ENCODE results near the gene MYO1B.

The MYO1B gene

DNA sequence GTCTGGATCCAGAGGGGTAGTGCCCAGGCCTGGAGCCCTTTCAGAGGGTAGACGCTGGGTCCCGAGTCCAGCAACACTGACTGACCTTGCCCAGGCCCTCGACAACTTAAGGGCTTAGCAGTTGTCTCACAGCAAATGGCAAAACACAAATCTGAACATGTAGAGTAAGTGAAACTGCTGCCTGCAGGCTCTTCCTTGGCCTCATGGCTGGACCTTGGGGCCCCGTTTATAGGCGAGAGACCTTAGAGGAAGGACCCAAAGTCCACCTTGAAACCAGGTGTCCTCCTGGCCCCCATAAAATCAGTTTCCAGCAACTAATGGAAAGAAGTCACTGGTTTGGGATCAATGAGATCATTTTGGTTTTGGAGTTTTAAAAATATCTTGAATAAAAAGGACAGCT lies 154.4 kb downstream of the MYO1B start:
- no peaks in the 10 kb centered on the region for H3K4me1 Mint-ChIP-seq
- H3K27me3 Mint-ChIP-seq: peaks cover 15% of the 10 kb centered on the region
- H3K36me3 Mint-ChIP-seq (ENCODE audit: insufficient read depth): no peaks in the 10 kb centered on the region
- ATAC-seq (replicated peaks; ENCODE audit: extremely low read depth, poor library complexity, severe bottlenecking) (no peak), DNase-seq (ENCODE audit: low spot score in 2 of 2) (no peak)
- H3K27ac Mint-ChIP-seq (ENCODE audit: low read depth): no peak overlapping the region
- no peak overlapping the region for H3K4me3 Mint-ChIP-seq
- no peaks in the 10 kb centered on the region for H3K9me3 Mint-ChIP-seq

DNA sequence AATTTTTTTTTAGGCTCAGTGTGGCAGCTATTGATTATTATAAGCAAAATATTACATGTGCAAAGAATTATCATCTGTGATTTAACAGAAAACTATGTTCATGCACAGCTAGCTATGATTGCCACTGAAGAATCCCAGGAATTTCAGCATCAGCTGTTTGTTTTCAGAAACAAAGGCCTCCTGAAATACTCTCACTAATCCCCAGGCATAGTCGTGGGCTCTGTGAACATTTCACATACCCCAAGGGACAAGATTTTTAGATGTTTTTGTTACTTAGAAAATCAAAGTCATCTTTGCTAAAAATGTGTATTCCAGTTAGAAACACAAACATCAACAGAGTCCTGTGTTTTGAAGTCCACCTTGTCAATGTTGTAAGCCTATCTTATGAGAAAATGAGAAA lies 156.1 kb downstream of the MYO1B start:
- peaks cover 3% of the 10 kb centered on the region for H3K27me3 Mint-ChIP-seq
- no peaks in the 10 kb centered on the region for H3K9me3 Mint-ChIP-seq
- no peak for ATAC-seq (replicated peaks; ENCODE audit: extremely low read depth, poor library complexity, severe bottlenecking)
- H3K36me3 Mint-ChIP-seq (ENCODE audit: insufficient read depth): no peaks in the 10 kb centered on the region
- no peaks in the 10 kb centered on the region for H3K4me1 Mint-ChIP-seq
- no peak overlapping the region for H3K4me3 Mint-ChIP-seq
- no peak overlapping the region for H3K27ac Mint-ChIP-seq (ENCODE audit: low read depth)
- no peak for DNase-seq (ENCODE audit: low spot score in 2 of 2)

GRCh38 chr2:191402966-191403565 lies 157.9 kb downstream of the MYO1B start:
- no peaks in the 10 kb centered on the region for H3K9me3 Mint-ChIP-seq
- H3K4me3 Mint-ChIP-seq: no peak overlapping the region
- no peaks in the 10 kb centered on the region for H3K27me3 Mint-ChIP-seq
- DNase-seq (ENCODE audit: low spot score in 2 of 2): no peak
- H3K36me3 Mint-ChIP-seq (ENCODE audit: insufficient read depth): no peaks in the 10 kb centered on the region
- no peak overlapping the region for H3K27ac Mint-ChIP-seq (ENCODE audit: low read depth)
- ATAC-seq (replicated peaks; ENCODE audit: extremely low read depth, poor library complexity, severe bottlenecking): no peak
- no peaks in the 10 kb centered on the region for H3K4me1 Mint-ChIP-seq

DNA sequence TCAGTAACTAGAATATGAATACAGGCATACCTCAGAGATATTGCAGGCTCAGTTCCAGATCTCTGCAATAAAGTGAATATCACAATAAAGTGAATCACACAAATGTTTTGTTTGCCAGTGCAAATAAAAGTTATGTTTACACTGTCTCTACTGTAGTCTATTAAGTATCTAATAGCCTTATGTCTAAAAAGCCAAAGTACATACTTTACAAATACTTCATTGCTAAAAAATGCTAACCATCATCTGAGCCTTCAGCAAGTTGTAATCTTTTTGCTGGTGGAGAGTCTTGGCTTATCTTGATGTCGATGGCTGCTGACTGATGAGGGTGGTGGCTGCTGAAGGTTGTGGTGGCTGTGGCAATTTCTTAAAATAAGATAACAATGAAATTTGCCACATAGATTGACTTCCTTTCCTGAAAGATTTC lies 159.4 kb downstream of the MYO1B start:
- Mint-ChIP-seq H3K4me1 (no peaks in the 10 kb centered on the region), H3K27me3 (no peaks in the 10 kb centered on the region), H3K36me3 (ENCODE audit: insufficient read depth) (no peaks in the 10 kb centered on the region), H3K4me3 (no peak overlapping the region), H3K9me3 (no peaks in the 10 kb centered on the region), H3K27ac (ENCODE audit: low read depth) (no peak overlapping the region)
- no peak for DNase-seq (ENCODE audit: low spot score in 2 of 2)
- no peak for ATAC-seq (replicated peaks; ENCODE audit: extremely low read depth, poor library complexity, severe bottlenecking)

GRCh38 chr2:191405546-191405945 lies 160.3 kb downstream of the MYO1B start:
- no peak overlapping the region for H3K4me3 Mint-ChIP-seq
- H3K27me3 Mint-ChIP-seq: peaks cover 5% of the 10 kb centered on the region
- H3K27ac Mint-ChIP-seq (ENCODE audit: low read depth): no peak overlapping the region
- no peak for ATAC-seq (replicated peaks; ENCODE audit: extremely low read depth, poor library complexity, severe bottlenecking)
- DNase-seq (ENCODE audit: low spot score in 2 of 2): no peak
- no peaks in the 10 kb centered on the region for H3K36me3 Mint-ChIP-seq (ENCODE audit: insufficient read depth)
- no peaks in the 10 kb centered on the region for H3K4me1 Mint-ChIP-seq
- H3K9me3 Mint-ChIP-seq: no peaks in the 10 kb centered on the region

GRCh38 chr2:191410646-191411436 lies 165.6 kb downstream of the MYO1B start:
- no peaks in the 10 kb centered on the region for H3K9me3 Mint-ChIP-seq

DNA sequence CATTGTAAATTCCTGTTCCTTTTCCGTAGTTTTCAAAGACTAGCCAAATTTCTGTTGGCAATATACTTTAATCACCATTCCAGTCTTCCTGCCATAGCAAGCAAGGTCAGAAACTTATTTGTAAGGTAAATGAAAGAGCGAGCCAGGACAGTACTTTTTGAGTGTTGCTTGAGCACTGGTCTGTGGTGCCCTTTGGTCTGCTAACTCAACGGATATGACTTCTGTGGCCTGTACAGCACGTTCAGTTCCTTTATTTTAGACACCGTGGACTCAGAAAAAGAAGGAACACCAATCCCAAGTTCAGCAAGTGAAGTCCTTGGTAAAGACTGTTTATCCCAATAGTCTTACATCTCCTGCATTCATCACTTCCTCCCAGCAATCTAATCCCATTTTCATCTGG lies 166.3 kb downstream of the MYO1B start:
- no peaks in the 10 kb centered on the region for H3K4me1 Mint-ChIP-seq

More at GRCh38 chr2:191410646-191411436, 165.6 kb downstream of the MYO1B start:
- H3K27me3 Mint-ChIP-seq: peaks cover 16% of the 10 kb centered on the region
- H3K4me1 Mint-ChIP-seq: no peaks in the 10 kb centered on the region
- ATAC-seq (replicated peaks; ENCODE audit: extremely low read depth, poor library complexity, severe bottlenecking): no peak
- H3K27ac Mint-ChIP-seq (ENCODE audit: low read depth): no peak overlapping the region
- no peak for DNase-seq (ENCODE audit: low spot score in 2 of 2)
- H3K4me3 Mint-ChIP-seq: no peak overlapping the region
- no peaks in the 10 kb centered on the region for H3K36me3 Mint-ChIP-seq (ENCODE audit: insufficient read depth)

DNA sequence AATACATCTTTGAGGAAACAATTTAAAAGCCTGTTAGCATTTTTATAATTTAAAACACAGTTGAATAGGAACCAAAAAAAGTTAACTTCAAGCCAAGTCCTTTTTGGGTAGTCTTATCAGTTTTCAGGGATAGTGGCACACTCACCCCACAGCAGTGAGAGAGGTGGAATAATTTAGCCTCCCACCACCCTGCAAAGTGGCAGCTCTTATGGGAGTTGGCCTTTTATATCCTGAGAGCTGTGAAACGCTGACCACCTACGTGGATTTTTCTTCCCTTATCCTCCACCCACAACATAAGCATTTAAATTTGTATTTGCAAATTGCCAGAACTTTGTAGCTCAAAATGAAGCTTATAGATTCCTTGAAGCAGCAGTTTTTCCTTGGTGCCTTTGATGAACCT lies 167.1 kb downstream of the MYO1B start:
- no peaks in the 10 kb centered on the region for H3K4me1 Mint-ChIP-seq
- no peaks in the 10 kb centered on the region for H3K9me3 Mint-ChIP-seq
- H3K27me3 Mint-ChIP-seq: peaks cover 16% of the 10 kb centered on the region
- no peak overlapping the region for H3K27ac Mint-ChIP-seq (ENCODE audit: low read depth)
- H3K36me3 Mint-ChIP-seq (ENCODE audit: insufficient read depth): peaks cover 3% of the 10 kb centered on the region
- DNase-seq (ENCODE audit: low spot score in 2 of 2) (no peak), ATAC-seq (replicated peaks; ENCODE audit: extremely low read depth, poor library complexity, severe bottlenecking) (no peak)
- H3K4me3 Mint-ChIP-seq: no peak overlapping the region

More for the DNA sequence above, 166.3 kb downstream of the MYO1B start:
- Mint-ChIP-seq H3K36me3 (ENCODE audit: insufficient read depth) (peaks cover 3% of the 10 kb centered on the region), H3K27me3 (peaks cover 16% of the 10 kb centered on the region), H3K9me3 (no peaks in the 10 kb centered on the region), H3K4me3 (no peak overlapping the region), H3K27ac (ENCODE audit: low read depth) (no peak overlapping the region)
- ATAC-seq (replicated peaks; ENCODE audit: extremely low read depth, poor library complexity, severe bottlenecking) (no peak), DNase-seq (ENCODE audit: low spot score in 2 of 2) (no peak)

DNA sequence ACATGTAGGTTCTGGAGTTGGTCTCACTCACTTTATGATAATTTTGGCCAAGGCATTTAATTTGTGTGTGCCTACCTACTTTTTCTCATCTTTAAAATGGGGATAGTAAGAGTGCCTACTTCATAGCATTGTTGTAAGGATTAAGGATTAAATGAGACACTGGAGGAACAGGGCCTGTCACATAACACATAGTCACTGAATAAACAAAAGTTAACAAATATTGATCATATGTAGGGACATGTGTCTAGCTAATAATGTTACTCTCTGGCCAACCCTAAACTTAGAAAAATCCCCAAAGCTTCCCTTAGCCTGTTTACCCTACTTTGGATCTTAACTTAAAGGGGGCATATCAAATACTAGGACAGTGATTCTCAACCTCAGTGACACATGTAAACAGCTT lies 169.9 kb downstream of the MYO1B start:
- no peak for DNase-seq (ENCODE audit: low spot score in 2 of 2)
- no peak for ATAC-seq (replicated peaks; ENCODE audit: extremely low read depth, poor library complexity, severe bottlenecking)
- no peak overlapping the region for H3K27ac Mint-ChIP-seq (ENCODE audit: low read depth)
- peaks cover 3% of the 10 kb centered on the region for H3K36me3 Mint-ChIP-seq (ENCODE audit: insufficient read depth)
- H3K9me3 Mint-ChIP-seq: no peaks in the 10 kb centered on the region
- H3K4me1 Mint-ChIP-seq: no peaks in the 10 kb centered on the region
- no peak overlapping the region for H3K4me3 Mint-ChIP-seq
- peaks cover 15% of the 10 kb centered on the region for H3K27me3 Mint-ChIP-seq

DNA sequence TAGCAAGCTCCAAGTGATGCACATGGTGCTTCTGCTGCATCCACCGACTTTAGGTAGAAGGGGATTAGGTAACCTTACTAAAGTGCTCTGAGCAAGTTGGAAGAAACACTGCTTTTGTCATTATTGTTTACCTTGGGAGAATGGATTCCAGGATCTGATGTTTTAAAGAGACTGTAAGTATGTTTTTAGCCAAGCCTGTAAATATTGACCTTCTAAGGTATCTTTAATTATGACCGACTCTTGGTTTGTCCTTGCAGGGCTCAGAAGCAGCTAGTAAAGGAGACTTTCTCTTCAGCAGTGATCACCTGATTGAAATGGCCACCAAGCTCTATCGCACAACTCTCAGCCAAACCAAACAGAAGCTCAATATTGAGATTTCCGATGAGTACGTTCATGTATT lies 170.7 kb downstream of the MYO1B start:
- peaks cover 9% of the 10 kb centered on the region for H3K27me3 Mint-ChIP-seq
- no peaks in the 10 kb centered on the region for H3K4me1 Mint-ChIP-seq
- H3K36me3 Mint-ChIP-seq (ENCODE audit: insufficient read depth): peaks cover 3% of the 10 kb centered on the region
- no peak overlapping the region for H3K27ac Mint-ChIP-seq (ENCODE audit: low read depth)
- DNase-seq (ENCODE audit: low spot score in 2 of 2) (no peak), ATAC-seq (replicated peaks; ENCODE audit: extremely low read depth, poor library complexity, severe bottlenecking) (no peak)
- H3K4me3 Mint-ChIP-seq: no peak overlapping the region
- H3K9me3 Mint-ChIP-seq: no peaks in the 10 kb centered on the region

DNA sequence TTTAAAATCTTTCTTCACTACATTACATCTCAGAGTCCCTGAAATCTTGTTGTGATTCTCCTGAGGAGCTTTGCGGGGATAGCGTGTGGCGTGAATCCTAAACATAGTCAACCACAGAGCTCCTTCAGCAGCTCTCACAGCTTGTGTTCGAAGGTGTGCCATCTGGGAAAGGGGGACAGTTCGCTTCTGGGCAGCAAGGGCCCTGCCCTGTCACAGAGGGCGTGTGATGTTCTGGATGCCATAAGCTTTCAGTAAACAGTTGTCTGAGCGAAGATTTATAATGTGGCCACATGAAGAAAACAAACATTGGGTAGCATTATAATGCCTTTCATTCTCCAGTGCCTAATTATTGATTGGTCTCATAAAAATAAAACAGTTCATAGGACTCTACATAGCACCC lies 172.5 kb downstream of the MYO1B start:
- Mint-ChIP-seq H3K4me1 (no peaks in the 10 kb centered on the region), H3K36me3 (ENCODE audit: insufficient read depth) (peaks cover 3% of the 10 kb centered on the region), H3K27ac (ENCODE audit: low read depth) (no peak overlapping the region), H3K9me3 (no peaks in the 10 kb centered on the region), H3K27me3 (peaks cover 2% of the 10 kb centered on the region), H3K4me3 (no peak overlapping the region)
- ATAC-seq (replicated peaks; ENCODE audit: extremely low read depth, poor library complexity, severe bottlenecking): no peak
- DNase-seq (ENCODE audit: low spot score in 2 of 2): no peak

DNA sequence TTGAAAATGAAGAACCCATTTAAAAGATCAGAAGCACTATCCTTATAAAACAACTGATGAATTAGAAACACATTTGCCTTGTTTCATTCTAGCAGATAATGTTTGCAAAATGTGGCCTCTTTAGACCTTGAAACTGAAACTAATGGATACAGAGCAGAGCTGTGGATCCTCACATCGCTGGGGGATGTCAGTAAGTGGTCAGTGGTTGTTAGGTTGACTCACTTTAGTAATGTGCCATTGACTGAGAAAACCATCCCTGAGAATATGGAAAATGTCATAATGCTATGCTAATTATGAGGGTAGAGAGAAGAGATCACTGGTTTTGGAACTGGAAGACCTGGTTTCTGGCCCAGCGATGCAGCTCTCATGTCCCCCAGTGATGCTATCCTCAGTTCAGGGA lies 176.7 kb downstream of the MYO1B start:
- H3K4me1 Mint-ChIP-seq: no peaks in the 10 kb centered on the region
- H3K36me3 Mint-ChIP-seq (ENCODE audit: insufficient read depth): peaks cover 2% of the 10 kb centered on the region
- H3K27ac Mint-ChIP-seq (ENCODE audit: low read depth): no peak overlapping the region
- ATAC-seq (replicated peaks; ENCODE audit: extremely low read depth, poor library complexity, severe bottlenecking): no peak
- H3K9me3 Mint-ChIP-seq: no peaks in the 10 kb centered on the region
- H3K4me3 Mint-ChIP-seq: no peak overlapping the region
- H3K27me3 Mint-ChIP-seq: no peaks in the 10 kb centered on the region
- no peak for DNase-seq (ENCODE audit: low spot score in 2 of 2)

- Mint-ChIP-seq H3K9me3 (no peaks in the 10 kb centered on the region), H3K36me3 (ENCODE audit: insufficient read depth) (peaks cover 2% of the 10 kb centered on the region), H3K27me3 (peaks cover 20% of the 10 kb centered on the region), H3K4me1 (no peaks in the 10 kb centered on the region), H3K27ac (ENCODE audit: low read depth) (no peak overlapping the region), H3K4me3 (no peak overlapping the region)
- ATAC-seq (replicated peaks; ENCODE audit: extremely low read depth, poor library complexity, severe bottlenecking) (no peak), DNase-seq (ENCODE audit: low spot score in 2 of 2) (no peak)
Measured at GRCh38 chr2:191427031-191427430, 181.8 kb downstream of the MYO1B start.

Measured in central memory CD8-positive, alpha-beta T cell (primary cell).